H9 (cell line): ENCODE data around the gene ZFPL1. TPM values are rescaled to one million over a fixed set of nuclear protein-coding genes. Genes with fewer than 3 reads are reported as not detected.
A peak's percentile ranks its signal among the peaks of the same experiment; 100 is the strongest.

Source experiments
- DNase-seq: peaks from one replicate; pipeline ENCODE4 v3.0.0-alpha.2; 2017
- H2AFZ ChIP-seq: one replicate; pipeline ENCODE4 v1.6.1; 2013; ENCODE audit warnings: mild to moderate bottlenecking, low read length, control low read depth, moderate library complexity
- H2AK5ac ChIP-seq: 2 replicates; pipeline ENCODE4 v1.6.1; 2013; ENCODE audit warnings: low read length, control low read depth, mixed read lengths; ENCODE audit not compliant: insufficient read length
- H2BK120ac ChIP-seq: one replicate; pipeline ENCODE4 v1.6.1; 2013; ENCODE audit warnings: low read depth, mild to moderate bottlenecking, low read length, control low read depth, inconsistent platforms; ENCODE audit not compliant: poor library complexity, severe bottlenecking
- H2BK12ac ChIP-seq: 2 replicates; pipeline ENCODE4 v1.6.1; 2013; ENCODE audit warnings: low read length, control low read depth, mixed read lengths, low read depth; ENCODE audit not compliant: insufficient read length
- H2BK15ac ChIP-seq: 2 replicates; pipeline ENCODE4 v1.6.1; 2013; ENCODE audit warnings: low read depth, low read length, control low read depth
- H2BK20ac ChIP-seq: one replicate; pipeline ENCODE4 v1.6.1; 2013; ENCODE audit warnings: low read depth, mild to moderate bottlenecking, low read length, control low read depth, inconsistent platforms; ENCODE audit not compliant: poor library complexity, severe bottlenecking
- H2BK5ac ChIP-seq: 2 replicates; pipeline ENCODE4 v1.6.1; 2013; ENCODE audit warnings: low read length, control low read depth, mixed read lengths; ENCODE audit not compliant: insufficient read length
- H3K14ac ChIP-seq: 2 replicates; pipeline ENCODE4 v1.6.1; 2013; ENCODE audit warnings: low read length, control low read depth; ENCODE audit not compliant: insufficient read depth
- H3K18ac ChIP-seq: 2 replicates; pipeline ENCODE4 v1.6.1; 2013; ENCODE audit warnings: low read depth, mild to moderate bottlenecking, mixed read lengths, low read length, control low read depth; ENCODE audit not compliant: insufficient read length
- H3K23ac ChIP-seq: 2 replicates; pipeline ENCODE4 v1.6.1; 2013; ENCODE audit warnings: low read length, control low read depth, mixed read lengths, low read depth; ENCODE audit not compliant: insufficient read length
- H3K23me2 ChIP-seq: 2 replicates; pipeline ENCODE4 v1.6.1; 2013; ENCODE audit warnings: low read depth, mild to moderate bottlenecking, mixed read lengths, low read length, control low read depth; ENCODE audit not compliant: insufficient read length, poor library complexity, severe bottlenecking
- H3K27ac ChIP-seq: 2 replicates; pipeline ENCODE4 v1.5.1; 2013; ENCODE audit warnings: low read length, control low read depth, mixed read lengths, low read depth; ENCODE audit not compliant: insufficient read length
- H3K27me3 ChIP-seq: 2 replicates; pipeline ENCODE4 v1.6.1; 2013; ENCODE audit warnings: low read length, control low read depth, inconsistent platforms; ENCODE audit not compliant: insufficient read depth
- H3K4ac ChIP-seq: 2 replicates; pipeline ENCODE4 v1.6.1; 2013; ENCODE audit warnings: low read depth, mild to moderate bottlenecking, control low read depth, inconsistent platforms, low read length, moderate library complexity
- H3K4me1 ChIP-seq: 2 replicates; pipeline ENCODE4 v1.6.1; 2013; ENCODE audit warnings: low read length, control low read depth, inconsistent platforms; ENCODE audit not compliant: insufficient read depth
- H3K4me2 ChIP-seq: 2 replicates; pipeline ENCODE4 v1.6.1; 2013; ENCODE audit warnings: low read length, control low read depth, mixed read lengths; ENCODE audit not compliant: insufficient read length, insufficient read depth
- H3K56ac ChIP-seq: 2 replicates; pipeline ENCODE4 v1.6.1; 2013; ENCODE audit warnings: low read depth, mild to moderate bottlenecking, mixed read lengths, low read length, control low read depth; ENCODE audit not compliant: insufficient read length
- H3K79me1 ChIP-seq: 2 replicates; pipeline ENCODE4 v1.6.1; 2013; ENCODE audit warnings: low read depth, mild to moderate bottlenecking, moderate library complexity, low read length, control low read depth, inconsistent platforms; ENCODE audit not compliant: insufficient read depth, poor library complexity, severe bottlenecking
- H3K79me2 ChIP-seq: 2 replicates; pipeline ENCODE4 v1.6.1; 2013; ENCODE audit warnings: low read length, control low read depth, inconsistent platforms; ENCODE audit not compliant: insufficient read depth
- H3K9ac ChIP-seq: 2 replicates; pipeline ENCODE4 v1.6.1; 2013; ENCODE audit warnings: low read length, control low read depth, mixed read lengths; ENCODE audit not compliant: insufficient read length; ENCODE audit errors: extremely low read depth
- H3K9me3 ChIP-seq: one replicate; pipeline ENCODE4 v1.6.1; 2013; ENCODE audit warnings: low read depth, low read length, inconsistent platforms; ENCODE audit not compliant: control insufficient read depth
- H3T11ph ChIP-seq: one replicate; pipeline ENCODE4 v1.6.1; 2013; ENCODE audit warnings: mild to moderate bottlenecking, low read length, control low read depth, inconsistent platforms
- H4K20me1 ChIP-seq: one replicate; pipeline ENCODE4 v1.6.1; 2013; ENCODE audit not compliant: control insufficient read depth, insufficient read length, insufficient read depth
- H4K5ac ChIP-seq: 2 replicates; pipeline ENCODE4 v1.6.1; 2013; ENCODE audit warnings: low read depth, mild to moderate bottlenecking, mixed read lengths, low read length, control low read depth; ENCODE audit not compliant: insufficient read length
- H4K8ac ChIP-seq: replicated peaks from 2 replicates; pipeline ENCODE4 v1.6.1; 2013; ENCODE audit warnings: low read length, control low read depth, mixed read lengths, low read depth; ENCODE audit not compliant: insufficient read length
- H4K91ac ChIP-seq: 2 replicates; pipeline ENCODE4 v1.6.1; 2013; ENCODE audit warnings: low read depth, mild to moderate bottlenecking, moderate library complexity, mixed read lengths, low read length, control low read depth; ENCODE audit not compliant: insufficient read length
- H3K27ac Mint-ChIP-seq, 3 experiments: 2 replicates in 2 of 3; 3 replicates in 1 of 3; pipeline ENCODE4 v1.8.0; 2020 to 2021; ENCODE audit warnings: mixed read lengths in 3 of 3, mild to moderate bottlenecking in 1 of 3, moderate library complexity in 1 of 3
- H3K27me3 Mint-ChIP-seq: 2 replicates; pipeline ENCODE4 v1.8.0; 2021; ENCODE audit warnings: low read depth, mild to moderate bottlenecking, moderate library complexity, mixed read lengths
- H3K36me3 Mint-ChIP-seq, 3 experiments: 2 replicates in 2 of 3; 3 replicates in 1 of 3; pipeline ENCODE4 v1.8.0; 2020 to 2021; ENCODE audit warnings: low read depth in 3 of 3, mixed read lengths in 3 of 3; ENCODE audit not compliant: insufficient read depth in 1 of 3
- H3K4me1 Mint-ChIP-seq, 2 experiments: 2 replicates each; pipeline ENCODE4 v1.8.0; 2020; ENCODE audit warnings: mixed read lengths in 2 of 2
- H3K4me3 Mint-ChIP-seq, 2 experiments: 2 replicates in 1 of 2; 3 replicates in 1 of 2; pipeline ENCODE4 v1.8.0; 2020 to 2021; ENCODE audit warnings: mild to moderate bottlenecking in 2 of 2, mixed read lengths in 2 of 2, moderate library complexity in 1 of 2
- H3K9me3 Mint-ChIP-seq, 2 experiments: 2 replicates in 1 of 2; 3 replicates in 1 of 2; pipeline ENCODE4 v1.8.0; 2020; ENCODE audit warnings: mild to moderate bottlenecking in 2 of 2, mixed read lengths in 2 of 2, moderate library complexity in 1 of 2
- WGBS: extraction: QIAGEN DNeasy Blood & Tissue Kit; methylation state at CpG from one replicate; pipeline ENCODE4 v1.1.7; 2013; ENCODE audit warnings: missing lambda C conversion rate, low lambda C conversion rate, mixed read lengths; ENCODE audit not compliant: insufficient read length; ENCODE audit errors: extremely low coverage; 5-methylcytosine and 5-hydroxymethylcytosine counted together
- total RNA-seq: library from RNA; stranded (reverse); gene quantifications from 2 replicates; pipeline ENCODE4 v1.2.1, GENCODE V29; 2021
- TF ChIP-seq, protein P1 (sequence below): fragments of 200-600 bp; sonication (generic); conservative IDR thresholded peaks from 3 replicates; pipeline ENCODE4 v1.8.0; 2021; ENCODE audit warnings: antibody characterized with exemption, mild to moderate bottlenecking

ZFPL1 gene
- total RNA-seq, 1 experiment from 2014 or later: 24.2 TPM

DNA sequence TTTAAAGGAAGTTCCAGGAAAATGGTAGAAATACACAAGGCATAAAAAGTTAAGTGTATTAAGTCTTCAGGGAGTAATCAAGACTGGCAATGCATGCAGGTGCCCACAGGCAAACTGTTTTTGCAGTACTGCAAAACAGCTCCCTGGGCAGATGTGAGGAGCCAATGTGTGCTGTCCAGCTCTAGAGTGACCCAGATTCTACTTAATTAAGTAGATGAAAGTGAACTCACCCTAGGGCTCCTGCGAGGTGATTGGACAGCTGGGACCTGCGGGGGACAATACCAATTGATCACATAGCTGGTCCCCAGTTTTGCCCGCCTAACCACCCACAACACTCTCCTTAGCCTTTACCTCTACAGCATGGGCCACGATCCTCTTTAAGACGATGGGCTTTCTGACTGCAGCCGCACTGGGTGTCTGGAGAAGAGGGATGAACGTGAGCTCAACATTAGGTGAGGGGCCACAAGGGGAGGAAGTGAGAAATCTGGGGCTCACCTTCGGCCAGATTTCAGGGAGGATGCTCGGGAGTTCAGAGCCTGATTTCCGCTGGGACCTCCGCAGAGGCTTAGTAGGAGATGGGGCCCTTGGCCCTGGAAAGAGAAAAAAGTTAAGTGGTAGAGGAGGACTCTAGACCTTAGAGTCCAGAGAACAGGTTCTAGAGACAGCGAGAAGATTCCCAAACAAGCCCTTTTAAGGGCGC lies 738 bp upstream of the ZFPL1 start:
- peaks cover 12% of the 10 kb centered on the region for H3K23me2 ChIP-seq
- peaks cover 32 to 66% (median 65%) of the 10 kb centered on the region in 3 experiments for H3K36me3 Mint-ChIP-seq
- H2BK15ac ChIP-seq: no peak overlapping the region
- TF ChIP-seq, protein P1, sequence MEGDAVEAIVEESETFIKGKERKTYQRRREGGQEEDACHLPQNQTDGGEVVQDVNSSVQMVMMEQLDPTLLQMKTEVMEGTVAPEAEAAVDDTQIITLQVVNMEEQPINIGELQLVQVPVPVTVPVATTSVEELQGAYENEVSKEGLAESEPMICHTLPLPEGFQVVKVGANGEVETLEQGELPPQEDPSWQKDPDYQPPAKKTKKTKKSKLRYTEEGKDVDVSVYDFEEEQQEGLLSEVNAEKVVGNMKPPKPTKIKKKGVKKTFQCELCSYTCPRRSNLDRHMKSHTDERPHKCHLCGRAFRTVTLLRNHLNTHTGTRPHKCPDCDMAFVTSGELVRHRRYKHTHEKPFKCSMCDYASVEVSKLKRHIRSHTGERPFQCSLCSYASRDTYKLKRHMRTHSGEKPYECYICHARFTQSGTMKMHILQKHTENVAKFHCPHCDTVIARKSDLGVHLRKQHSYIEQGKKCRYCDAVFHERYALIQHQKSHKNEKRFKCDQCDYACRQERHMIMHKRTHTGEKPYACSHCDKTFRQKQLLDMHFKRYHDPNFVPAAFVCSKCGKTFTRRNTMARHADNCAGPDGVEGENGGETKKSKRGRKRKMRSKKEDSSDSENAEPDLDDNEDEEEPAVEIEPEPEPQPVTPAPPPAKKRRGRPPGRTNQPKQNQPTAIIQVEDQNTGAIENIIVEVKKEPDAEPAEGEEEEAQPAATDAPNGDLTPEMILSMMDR: no peak
- no peak overlapping the region for H4K8ac ChIP-seq
- H3K9ac ChIP-seq: peak overlapping the region; percentile 93
- no peaks in the 10 kb centered on the region; a peak in 1 of 5 replicates for H3K9me3 Mint-ChIP-seq
- peak overlapping the region; percentile 62; the same call in 1 of the 2 replicates for H3K14ac ChIP-seq
- H3K27me3 Mint-ChIP-seq: no peaks in the 10 kb centered on the region
- H3K4me1 Mint-ChIP-seq: peaks cover 15 to 22% of the 10 kb centered on the region in 2 experiments
- no CpG with 5 or more reads among the region's 13 CpGs for WGBS
- H2AFZ ChIP-seq: no peak overlapping the region
- peaks cover 8% of the 10 kb centered on the region; the same call in 1 of the 2 replicates for H3K79me2 ChIP-seq
- no peak overlapping the region; the same call in 1 of the 2 replicates for H3K4ac ChIP-seq
- no peaks in the 10 kb centered on the region for H3K9me3 ChIP-seq
- no peak overlapping the region for H2BK120ac ChIP-seq
- H4K91ac ChIP-seq: no peak overlapping the region
- DNase-seq: no peak
- peak overlapping the region; percentile 97 to 99 for H3K4me3 Mint-ChIP-seq
- no peak overlapping the region for H2BK12ac ChIP-seq
- no peak overlapping the region for H3K56ac ChIP-seq
- peak overlapping the region; percentile 79 for H3K4me2 ChIP-seq
- H4K20me1 ChIP-seq: peaks cover 3% of the 10 kb centered on the region
- no peak overlapping the region for H3K23ac ChIP-seq
- peak overlapping the region; percentile 98 to 100 (median 99) for H3K27ac Mint-ChIP-seq
- peak overlapping the region; percentile 56 for H3K18ac ChIP-seq
- no peak overlapping the region for H3T11ph ChIP-seq
- no peak overlapping the region for H2BK20ac ChIP-seq
- no peak overlapping the region for H2AK5ac ChIP-seq
- peaks cover 5% of the 10 kb centered on the region for H3K79me1 ChIP-seq
- H3K27ac ChIP-seq: no peak overlapping the region
- H2BK5ac ChIP-seq: no peak overlapping the region
- no peaks in the 10 kb centered on the region for H3K27me3 ChIP-seq
- no peaks in the 10 kb centered on the region for H3K4me1 ChIP-seq
- no peak overlapping the region for H4K5ac ChIP-seq
